Calu3 (cell line): Measurements from ENCODE around the gene TMEM101. TPM values are rescaled to one million over a fixed set of nuclear protein-coding genes. Genes with fewer than 3 reads are reported as not detected.

Experiments
- BruUV-seq: library from RNA; stranded (reverse); fragments of 400-500 nt; replicated peaks from 2 replicates; lab custom pipeline; 2021; lab: Mats Ljungman, UMichigan
- CTCF ChIA-PET: fragments of 300-600 bp; sonication (Branson Sonifier 250); formaldehyde crosslinking; loops from one replicate; lab custom pipeline; 2022; ENCODE audit warnings: antibody characterized with exemption; lab: Charles Lee
- DNase-seq: peaks from one replicate; pipeline ENCODE4 v3.0.0; 2022
- H3K27ac Mint-ChIP-seq: one replicate; pipeline ENCODE4 v1.8.0; 2022; ENCODE audit warnings: mixed read lengths; ENCODE audit not compliant: unreplicated experiment
- H3K27me3 Mint-ChIP-seq: one replicate; pipeline ENCODE4 v1.8.0; 2022; ENCODE audit warnings: mixed read lengths; ENCODE audit not compliant: unreplicated experiment
- H3K36me3 Mint-ChIP-seq: one replicate; pipeline ENCODE4 v1.8.0; 2022; ENCODE audit warnings: mild to moderate bottlenecking, moderate library complexity, mixed read lengths; ENCODE audit not compliant: insufficient read depth, unreplicated experiment
- H3K4me1 Mint-ChIP-seq: one replicate; pipeline ENCODE4 v1.8.0; 2022; ENCODE audit warnings: mild to moderate bottlenecking, low read depth, mixed read lengths; ENCODE audit not compliant: unreplicated experiment
- H3K4me3 Mint-ChIP-seq: one replicate; pipeline ENCODE4 v1.8.0; 2022; ENCODE audit warnings: mild to moderate bottlenecking, low read depth, moderate library complexity, mixed read lengths; ENCODE audit not compliant: unreplicated experiment
- H3K9me3 Mint-ChIP-seq: one replicate; pipeline ENCODE4 v1.8.0; 2022; ENCODE audit warnings: low read depth, mixed read lengths; ENCODE audit not compliant: unreplicated experiment
- intact Hi-C: fragments of 100-400 bp; cut with micrococcal nuclease; formaldehyde crosslinking; loops from one replicate; pipeline ENCODE4 v1.10.0; 2022; ENCODE audit not compliant: unreplicated experiment
- total RNA-seq: library from RNA; stranded (reverse); gene quantifications from 2 replicates; pipeline ENCODE4 v1.2.3, GENCODE V29; 2022
- TF ChIP-seq, protein P1 (sequence below): fragments of 200-600 bp; IDR thresholded peaks from one replicate; pipeline ENCODE4 v1.8.0; 2022; ENCODE audit warnings: antibody characterized with exemption; ENCODE audit not compliant: unreplicated experiment

TMEM101 gene
- total RNA-seq, 1 experiment from 2014 or later = 43.8 TPM

DNA sequence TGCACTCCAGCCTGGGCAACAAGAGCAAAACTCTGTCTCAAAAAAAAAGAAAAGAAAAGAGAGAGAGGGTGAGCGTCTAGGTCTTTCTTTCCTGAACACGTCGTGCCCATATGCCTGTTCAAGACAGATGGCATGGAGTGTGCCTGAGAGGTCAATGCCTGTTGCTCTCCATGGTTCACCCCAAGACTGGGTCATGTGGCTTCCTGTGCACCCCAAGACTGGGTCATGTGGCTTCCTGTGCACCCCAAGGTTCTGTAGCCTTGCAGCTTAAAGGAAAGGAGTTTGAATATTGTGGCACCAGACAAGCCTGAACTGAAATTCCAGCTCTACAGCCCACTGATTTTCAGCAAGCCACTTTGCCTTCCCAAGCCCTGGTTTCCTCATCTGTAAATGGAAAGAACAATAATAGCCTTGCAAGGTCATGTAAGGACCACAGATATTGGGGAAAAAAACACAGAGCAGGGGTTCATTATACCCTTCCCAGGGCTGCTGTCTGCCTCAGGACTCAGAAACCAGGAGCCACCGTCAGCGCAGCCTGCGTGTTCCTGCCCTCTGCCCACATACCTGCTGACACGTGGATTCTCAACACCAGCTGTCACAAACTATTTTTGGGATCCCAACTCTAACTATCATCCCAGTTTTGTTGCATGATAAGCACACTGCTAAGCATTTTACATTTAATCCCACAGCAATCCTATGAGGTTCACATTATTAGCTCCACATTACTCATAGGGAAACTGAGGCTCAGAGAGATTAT, 28.4 kb downstream of the TMEM101 start:
- Mint-ChIP-seq H3K27me3 (peaks cover 92% of the 10 kb centered on the region), H3K9me3 (no peaks in the 10 kb centered on the region), H3K4me1 (no peaks in the 10 kb centered on the region), H3K27ac (no peak overlapping the region), H3K36me3 (no peaks in the 10 kb centered on the region), H3K4me3 (no peak overlapping the region)
- DNase-seq = no peak
- no TSS peak for BruUV-seq
- TF ChIP-seq, protein P1, sequence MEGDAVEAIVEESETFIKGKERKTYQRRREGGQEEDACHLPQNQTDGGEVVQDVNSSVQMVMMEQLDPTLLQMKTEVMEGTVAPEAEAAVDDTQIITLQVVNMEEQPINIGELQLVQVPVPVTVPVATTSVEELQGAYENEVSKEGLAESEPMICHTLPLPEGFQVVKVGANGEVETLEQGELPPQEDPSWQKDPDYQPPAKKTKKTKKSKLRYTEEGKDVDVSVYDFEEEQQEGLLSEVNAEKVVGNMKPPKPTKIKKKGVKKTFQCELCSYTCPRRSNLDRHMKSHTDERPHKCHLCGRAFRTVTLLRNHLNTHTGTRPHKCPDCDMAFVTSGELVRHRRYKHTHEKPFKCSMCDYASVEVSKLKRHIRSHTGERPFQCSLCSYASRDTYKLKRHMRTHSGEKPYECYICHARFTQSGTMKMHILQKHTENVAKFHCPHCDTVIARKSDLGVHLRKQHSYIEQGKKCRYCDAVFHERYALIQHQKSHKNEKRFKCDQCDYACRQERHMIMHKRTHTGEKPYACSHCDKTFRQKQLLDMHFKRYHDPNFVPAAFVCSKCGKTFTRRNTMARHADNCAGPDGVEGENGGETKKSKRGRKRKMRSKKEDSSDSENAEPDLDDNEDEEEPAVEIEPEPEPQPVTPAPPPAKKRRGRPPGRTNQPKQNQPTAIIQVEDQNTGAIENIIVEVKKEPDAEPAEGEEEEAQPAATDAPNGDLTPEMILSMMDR = no peak
- intact Hi-C loops = no loop called here
- CTCF ChIA-PET = interaction anchor here (0.5 to 0.9 kb wide), 3 partner anchors 23 to 617 kb away, joined by 3 read pairs; no protein-coding TSS in a partner anchor

DNA sequence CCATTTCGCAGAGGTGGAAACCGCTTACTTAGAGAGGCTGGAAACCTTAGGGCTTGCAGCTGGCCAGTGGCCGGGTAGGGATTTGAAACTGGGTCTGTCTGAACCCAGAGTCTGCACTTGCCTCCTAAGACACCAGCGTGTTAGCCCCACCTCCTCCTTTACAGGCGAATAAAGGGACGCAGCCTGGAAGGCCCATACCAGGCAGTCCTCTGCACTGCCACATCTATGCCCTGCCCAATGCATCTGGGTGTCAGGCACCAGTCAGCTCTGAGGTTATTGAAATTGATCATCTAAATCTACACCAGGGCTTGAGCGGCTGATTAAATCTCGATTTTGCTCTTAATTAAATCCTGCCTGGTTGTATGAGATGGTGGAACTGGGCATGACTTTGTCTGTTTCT, 30.2 kb downstream of the TMEM101 start:
- TF ChIP-seq, protein P1 = no peak
- Mint-ChIP-seq H3K4me3 (peak overlapping the region; percentile 46), H3K27me3 (peaks cover 100% of the 10 kb centered on the region), H3K27ac (no peak overlapping the region), H3K9me3 (no peaks in the 10 kb centered on the region), H3K4me1 (no peaks in the 10 kb centered on the region), H3K36me3 (no peaks in the 10 kb centered on the region)
- BruUV-seq = no TSS peak
- DNase-seq = no peak
- CTCF ChIA-PET = interaction anchor here (0.6 to 0.9 kb wide), 2 partner anchors 11 to 33 kb away, joined by 4 to 5 read pairs; no protein-coding TSS in a partner anchor
- intact Hi-C loops = no loop called here

DNA sequence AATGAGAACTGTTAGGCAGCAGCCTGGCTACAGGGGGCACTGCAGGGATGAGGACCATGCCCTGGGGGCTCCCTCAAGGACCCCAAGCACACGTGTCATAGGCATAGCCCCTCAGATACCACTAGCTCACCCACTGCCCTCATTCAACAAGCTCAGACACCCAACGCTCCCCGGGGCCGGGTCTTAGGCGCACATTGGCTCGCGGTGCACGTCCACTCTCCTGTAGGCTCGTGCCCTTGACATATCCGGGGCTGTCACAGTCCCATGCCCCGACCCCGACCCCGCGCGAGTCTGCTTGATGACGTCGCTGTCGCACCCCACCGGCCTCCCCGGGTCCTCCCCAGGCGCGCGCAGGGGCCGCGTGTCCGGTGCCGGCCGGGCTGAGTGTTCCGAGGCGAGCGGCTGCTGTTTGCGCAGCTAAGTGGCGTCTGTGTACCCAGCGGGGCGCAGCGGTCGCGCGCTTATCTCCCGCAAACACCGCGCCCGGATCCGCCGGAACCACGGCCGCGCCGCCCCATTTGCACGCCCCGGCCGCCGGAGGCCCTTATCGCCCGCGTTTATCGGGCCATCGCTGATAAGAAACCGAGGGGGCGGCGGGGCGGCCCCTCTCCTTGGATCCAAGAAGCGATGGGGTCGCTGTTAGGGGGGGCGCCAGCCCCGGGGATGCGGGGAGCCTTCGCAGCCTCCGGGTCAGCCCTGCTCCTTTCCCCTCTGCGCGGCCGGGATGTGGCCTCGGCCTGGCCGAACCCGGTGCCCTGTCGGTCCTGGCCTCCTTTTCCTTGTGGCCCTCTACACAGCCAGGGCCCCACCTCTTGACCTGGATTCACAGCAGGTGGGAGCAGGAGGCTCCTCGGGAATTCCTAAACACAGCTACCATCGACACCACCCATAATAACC, 31.0 kb downstream of the TMEM101 start:
- Mint-ChIP-seq H3K27ac (no peak overlapping the region), H3K9me3 (no peaks in the 10 kb centered on the region), H3K4me1 (no peaks in the 10 kb centered on the region), H3K4me3 (peak overlapping the region; percentile 46), H3K36me3 (no peaks in the 10 kb centered on the region), H3K27me3 (peaks cover 100% of the 10 kb centered on the region)
- intact Hi-C loops = no loop called here
- BruUV-seq = no TSS peak
- TF ChIP-seq, protein P1 = peak; percentile 59
- CTCF ChIA-PET = interaction anchor here (0.6 to 1.6 kb wide), 5 partner anchors 10 to 58 kb away, joined by 3 to 6 read pairs (median 4); no protein-coding TSS in a partner anchor
- DNase-seq = peak; percentile 42

DNA sequence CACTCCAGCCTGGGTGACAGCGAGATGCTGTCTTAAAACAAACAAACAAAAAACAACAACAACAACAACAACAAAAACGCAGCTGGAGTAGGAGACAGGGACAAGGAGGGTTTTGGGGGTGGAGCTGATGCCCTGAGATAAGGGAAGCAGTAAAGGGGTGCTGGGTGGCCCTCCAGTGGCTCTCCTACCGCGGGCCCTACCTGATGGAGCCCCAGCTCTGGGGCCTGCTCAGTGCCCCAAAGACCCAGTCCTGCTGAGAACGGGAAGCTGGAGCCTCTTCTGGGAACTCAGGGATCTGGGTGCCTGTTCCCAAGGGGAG, 31.6 kb downstream of the TMEM101 start:
- Mint-ChIP-seq H3K27me3 (peaks cover 100% of the 10 kb centered on the region), H3K36me3 (no peaks in the 10 kb centered on the region), H3K4me3 (peak overlapping the region; percentile 46), H3K9me3 (no peaks in the 10 kb centered on the region), H3K4me1 (no peaks in the 10 kb centered on the region), H3K27ac (no peak overlapping the region)
- TF ChIP-seq, protein P1 = no peak
- intact Hi-C loops = no loop called here
- CTCF ChIA-PET = interaction anchor here (0.6 to 1.6 kb wide), 5 partner anchors 10 to 58 kb away, joined by 3 to 6 read pairs (median 4); no protein-coding TSS in a partner anchor
- BruUV-seq = no TSS peak
- DNase-seq = no peak
